ENCODE data around the gene RABGGTB.
"Not testable (repeated sequence)": the region's sequence is repeated elsewhere in the genome, so short reads cannot be mapped to it uniquely, and the experiment has no call there.

RABGGTB gene

DNA sequence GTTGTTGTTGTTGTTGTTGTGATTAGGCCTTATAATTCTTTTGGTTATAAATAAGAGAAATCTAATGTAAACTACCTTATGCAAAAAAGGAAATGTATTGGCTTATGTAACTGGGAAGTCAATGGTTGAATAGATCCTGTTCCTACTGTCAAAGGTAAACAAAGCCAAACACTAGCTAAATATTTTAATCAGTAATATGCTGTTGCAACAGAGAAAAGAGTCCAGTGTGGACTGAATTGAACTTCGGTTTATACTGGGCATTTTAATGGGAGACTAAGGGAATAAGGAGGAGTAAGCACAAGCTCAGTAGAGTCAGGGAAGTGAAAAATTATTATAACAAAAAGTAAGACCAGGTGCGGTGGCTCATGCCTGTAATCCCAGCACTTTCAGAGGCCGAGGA, 26.0 kb downstream of the RABGGTB start:
- TF ChIP-seq, protein P1, sequence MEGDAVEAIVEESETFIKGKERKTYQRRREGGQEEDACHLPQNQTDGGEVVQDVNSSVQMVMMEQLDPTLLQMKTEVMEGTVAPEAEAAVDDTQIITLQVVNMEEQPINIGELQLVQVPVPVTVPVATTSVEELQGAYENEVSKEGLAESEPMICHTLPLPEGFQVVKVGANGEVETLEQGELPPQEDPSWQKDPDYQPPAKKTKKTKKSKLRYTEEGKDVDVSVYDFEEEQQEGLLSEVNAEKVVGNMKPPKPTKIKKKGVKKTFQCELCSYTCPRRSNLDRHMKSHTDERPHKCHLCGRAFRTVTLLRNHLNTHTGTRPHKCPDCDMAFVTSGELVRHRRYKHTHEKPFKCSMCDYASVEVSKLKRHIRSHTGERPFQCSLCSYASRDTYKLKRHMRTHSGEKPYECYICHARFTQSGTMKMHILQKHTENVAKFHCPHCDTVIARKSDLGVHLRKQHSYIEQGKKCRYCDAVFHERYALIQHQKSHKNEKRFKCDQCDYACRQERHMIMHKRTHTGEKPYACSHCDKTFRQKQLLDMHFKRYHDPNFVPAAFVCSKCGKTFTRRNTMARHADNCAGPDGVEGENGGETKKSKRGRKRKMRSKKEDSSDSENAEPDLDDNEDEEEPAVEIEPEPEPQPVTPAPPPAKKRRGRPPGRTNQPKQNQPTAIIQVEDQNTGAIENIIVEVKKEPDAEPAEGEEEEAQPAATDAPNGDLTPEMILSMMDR (conservative IDR thresholded peaks at IDR 0.05; ENCODE audit: control insufficient read depth, insufficient read depth, low read depth, low read length), result no peak
- H3K4me3 ChIP-seq (ENCODE audit: control insufficient read depth, low read depth, low read length), result no peak overlapping the region
- no peak for DNase-seq (ENCODE audit: low read depth)

DNA sequence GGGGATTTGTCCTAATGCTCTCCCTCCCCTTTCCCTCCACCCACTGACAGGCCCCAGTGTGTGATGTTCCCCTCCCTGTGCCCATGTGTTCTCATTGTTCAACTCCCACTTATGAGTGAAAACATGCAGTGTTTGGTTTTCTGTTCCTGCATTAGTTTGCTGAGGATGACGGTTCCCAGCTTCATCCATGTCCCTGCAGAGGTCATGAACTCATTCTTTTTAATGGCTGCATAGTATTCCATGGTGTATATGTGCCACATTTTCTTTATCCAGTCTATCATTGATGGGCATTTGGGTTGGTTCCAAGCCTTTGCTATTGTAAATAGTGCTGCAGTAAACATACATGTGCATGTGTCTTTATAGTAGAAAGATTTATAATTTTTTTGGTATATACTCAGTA, 37.5 kb downstream of the RABGGTB start:
- DNase-seq (ENCODE audit: low read depth); H3K4me3 ChIP-seq (ENCODE audit: control insufficient read depth, low read depth, low read length): not testable (repeated sequence)

DNA sequence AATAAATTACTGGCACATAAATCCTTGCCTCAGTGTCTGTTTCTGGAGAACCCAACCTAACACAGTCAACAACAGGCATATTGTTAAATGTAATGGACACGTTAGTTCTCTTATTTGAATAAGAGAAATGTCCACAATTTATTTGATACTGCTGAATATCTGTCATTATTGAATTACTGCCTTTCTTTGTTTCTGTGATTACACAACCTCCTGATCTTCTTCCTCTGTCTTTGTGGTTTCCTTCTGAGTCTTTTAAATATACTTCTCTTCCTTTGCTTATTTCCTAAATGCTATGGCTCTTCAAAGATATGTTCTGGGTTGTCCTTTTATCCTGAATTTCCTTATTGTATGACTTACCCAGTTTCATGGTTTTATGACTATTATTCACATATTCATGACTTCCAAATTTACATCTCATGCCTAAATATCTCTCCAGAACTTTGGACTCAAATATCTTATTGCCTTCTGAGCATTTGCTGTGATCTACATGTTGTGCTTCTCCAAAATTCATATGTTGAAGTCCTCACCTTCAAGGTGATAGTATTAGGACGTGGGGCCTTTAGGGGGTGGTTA, 50.6 kb downstream of the RABGGTB start:
- H3K4me3 ChIP-seq (ENCODE audit: control insufficient read depth, low read depth, low read length), result no peak overlapping the region
- no peak for DNase-seq (ENCODE audit: low read depth)
- TF ChIP-seq, protein P1 (conservative IDR thresholded peaks at IDR 0.05; ENCODE audit: control insufficient read depth, insufficient read depth, low read depth, low read length), result no peak

DNA sequence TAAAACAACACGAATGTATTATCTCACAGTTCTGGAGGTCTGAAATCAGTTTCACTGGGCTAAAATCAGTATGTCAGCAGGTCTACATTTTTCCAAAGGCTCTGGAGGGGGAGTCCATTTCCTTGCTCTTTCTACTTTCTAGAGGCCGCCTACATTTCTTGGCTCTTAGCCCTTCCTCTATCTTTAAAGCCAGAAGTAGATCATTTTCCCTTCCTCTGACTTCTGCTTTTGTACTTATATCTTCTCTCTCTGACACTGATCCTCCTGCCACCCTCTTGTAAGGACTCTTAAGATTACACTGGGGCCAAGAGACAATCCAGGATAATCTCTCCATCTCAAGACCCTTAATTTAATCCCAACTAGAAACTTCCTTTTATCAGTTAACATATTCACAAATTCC, 52.0 kb downstream of the RABGGTB start:
- DNase-seq (ENCODE audit: low read depth), result no peak
- no peak overlapping the region for H3K4me3 ChIP-seq (ENCODE audit: control insufficient read depth, low read depth, low read length)
- TF ChIP-seq, protein P1 (conservative IDR thresholded peaks at IDR 0.05; ENCODE audit: control insufficient read depth, insufficient read depth, low read depth, low read length), result no peak

DNA sequence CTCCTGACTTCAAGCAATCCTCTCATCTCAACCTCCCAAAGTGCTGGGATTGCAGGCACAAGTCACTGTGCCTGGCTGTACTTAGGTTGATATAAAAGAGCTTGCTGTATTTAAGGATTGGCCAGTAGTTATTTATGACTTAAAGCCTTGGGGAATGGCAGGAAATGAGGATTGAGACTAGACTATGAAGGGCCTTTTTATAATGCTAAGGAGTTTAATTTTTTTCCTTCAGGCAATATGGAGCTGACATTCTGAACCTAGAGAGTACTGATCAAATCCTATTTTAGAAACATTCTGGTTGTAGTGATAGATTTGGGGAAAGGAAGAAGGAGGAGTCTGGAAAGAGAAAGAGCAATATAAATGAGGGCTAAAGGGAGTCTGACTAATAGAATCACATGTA, 55.4 kb downstream of the RABGGTB start:
- TF ChIP-seq, protein P1 (conservative IDR thresholded peaks at IDR 0.05; ENCODE audit: control insufficient read depth, insufficient read depth, low read depth, low read length), result no peak
- no peak for DNase-seq (ENCODE audit: low read depth)
- H3K4me3 ChIP-seq (ENCODE audit: control insufficient read depth, low read depth, low read length), result no peak overlapping the region

All from fibroblast of mammary gland (primary cell).